H9 (cell line): ENCODE data around the gene FNDC3B. TPM values are rescaled to one million over a fixed set of nuclear protein-coding genes. Genes with fewer than 3 reads are reported as not detected.
"Not testable (repeated sequence)": the region's sequence is repeated elsewhere in the genome, so short reads cannot be mapped to it uniquely, and the experiment has no call there.

ENCODE experiments used
- DNase-seq: peaks from one replicate; pipeline ENCODE4 v3.0.0-alpha.2; 2017
- H2AFZ ChIP-seq: one replicate; pipeline ENCODE4 v1.6.1; 2013; ENCODE audit warnings: mild to moderate bottlenecking, low read length, control low read depth, moderate library complexity
- H2AK5ac ChIP-seq: 2 replicates; pipeline ENCODE4 v1.6.1; 2013; ENCODE audit warnings: low read length, control low read depth, mixed read lengths; ENCODE audit not compliant: insufficient read length
- H2BK120ac ChIP-seq: one replicate; pipeline ENCODE4 v1.6.1; 2013; ENCODE audit warnings: low read depth, mild to moderate bottlenecking, low read length, control low read depth, inconsistent platforms; ENCODE audit not compliant: poor library complexity, severe bottlenecking
- H2BK12ac ChIP-seq: 2 replicates; pipeline ENCODE4 v1.6.1; 2013; ENCODE audit warnings: low read length, control low read depth, mixed read lengths, low read depth; ENCODE audit not compliant: insufficient read length
- H2BK15ac ChIP-seq: 2 replicates; pipeline ENCODE4 v1.6.1; 2013; ENCODE audit warnings: low read depth, low read length, control low read depth
- H2BK20ac ChIP-seq: one replicate; pipeline ENCODE4 v1.6.1; 2013; ENCODE audit warnings: low read depth, mild to moderate bottlenecking, low read length, control low read depth, inconsistent platforms; ENCODE audit not compliant: poor library complexity, severe bottlenecking
- H2BK5ac ChIP-seq: 2 replicates; pipeline ENCODE4 v1.6.1; 2013; ENCODE audit warnings: low read length, control low read depth, mixed read lengths; ENCODE audit not compliant: insufficient read length
- H3K14ac ChIP-seq: 2 replicates; pipeline ENCODE4 v1.6.1; 2013; ENCODE audit warnings: low read length, control low read depth; ENCODE audit not compliant: insufficient read depth
- H3K18ac ChIP-seq: 2 replicates; pipeline ENCODE4 v1.6.1; 2013; ENCODE audit warnings: low read depth, mild to moderate bottlenecking, mixed read lengths, low read length, control low read depth; ENCODE audit not compliant: insufficient read length
- H3K23ac ChIP-seq: 2 replicates; pipeline ENCODE4 v1.6.1; 2013; ENCODE audit warnings: low read length, control low read depth, mixed read lengths, low read depth; ENCODE audit not compliant: insufficient read length
- H3K23me2 ChIP-seq: 2 replicates; pipeline ENCODE4 v1.6.1; 2013; ENCODE audit warnings: low read depth, mild to moderate bottlenecking, mixed read lengths, low read length, control low read depth; ENCODE audit not compliant: insufficient read length, poor library complexity, severe bottlenecking
- H3K27ac ChIP-seq: 2 replicates; pipeline ENCODE4 v1.5.1; 2013; ENCODE audit warnings: low read length, control low read depth, mixed read lengths, low read depth; ENCODE audit not compliant: insufficient read length
- H3K27me3 ChIP-seq: 2 replicates; pipeline ENCODE4 v1.6.1; 2013; ENCODE audit warnings: low read length, control low read depth, inconsistent platforms; ENCODE audit not compliant: insufficient read depth
- H3K4ac ChIP-seq: 2 replicates; pipeline ENCODE4 v1.6.1; 2013; ENCODE audit warnings: low read depth, mild to moderate bottlenecking, control low read depth, inconsistent platforms, low read length, moderate library complexity
- H3K4me1 ChIP-seq: 2 replicates; pipeline ENCODE4 v1.6.1; 2013; ENCODE audit warnings: low read length, control low read depth, inconsistent platforms; ENCODE audit not compliant: insufficient read depth
- H3K4me2 ChIP-seq: 2 replicates; pipeline ENCODE4 v1.6.1; 2013; ENCODE audit warnings: low read length, control low read depth, mixed read lengths; ENCODE audit not compliant: insufficient read length, insufficient read depth
- H3K56ac ChIP-seq: 2 replicates; pipeline ENCODE4 v1.6.1; 2013; ENCODE audit warnings: low read depth, mild to moderate bottlenecking, mixed read lengths, low read length, control low read depth; ENCODE audit not compliant: insufficient read length
- H3K79me1 ChIP-seq: 2 replicates; pipeline ENCODE4 v1.6.1; 2013; ENCODE audit warnings: low read depth, mild to moderate bottlenecking, moderate library complexity, low read length, control low read depth, inconsistent platforms; ENCODE audit not compliant: insufficient read depth, poor library complexity, severe bottlenecking
- H3K79me2 ChIP-seq: 2 replicates; pipeline ENCODE4 v1.6.1; 2013; ENCODE audit warnings: low read length, control low read depth, inconsistent platforms; ENCODE audit not compliant: insufficient read depth
- H3K9ac ChIP-seq: 2 replicates; pipeline ENCODE4 v1.6.1; 2013; ENCODE audit warnings: low read length, control low read depth, mixed read lengths; ENCODE audit not compliant: insufficient read length; ENCODE audit errors: extremely low read depth
- H3K9me3 ChIP-seq: one replicate; pipeline ENCODE4 v1.6.1; 2013; ENCODE audit warnings: low read depth, low read length, inconsistent platforms; ENCODE audit not compliant: control insufficient read depth
- H3T11ph ChIP-seq: one replicate; pipeline ENCODE4 v1.6.1; 2013; ENCODE audit warnings: mild to moderate bottlenecking, low read length, control low read depth, inconsistent platforms
- H4K20me1 ChIP-seq: one replicate; pipeline ENCODE4 v1.6.1; 2013; ENCODE audit not compliant: control insufficient read depth, insufficient read length, insufficient read depth
- H4K5ac ChIP-seq: 2 replicates; pipeline ENCODE4 v1.6.1; 2013; ENCODE audit warnings: low read depth, mild to moderate bottlenecking, mixed read lengths, low read length, control low read depth; ENCODE audit not compliant: insufficient read length
- H4K8ac ChIP-seq: replicated peaks from 2 replicates; pipeline ENCODE4 v1.6.1; 2013; ENCODE audit warnings: low read length, control low read depth, mixed read lengths, low read depth; ENCODE audit not compliant: insufficient read length
- H4K91ac ChIP-seq: 2 replicates; pipeline ENCODE4 v1.6.1; 2013; ENCODE audit warnings: low read depth, mild to moderate bottlenecking, moderate library complexity, mixed read lengths, low read length, control low read depth; ENCODE audit not compliant: insufficient read length
- H3K27ac Mint-ChIP-seq, 3 experiments: 2 replicates in 2 of 3; 3 replicates in 1 of 3; pipeline ENCODE4 v1.8.0; 2020 to 2021; ENCODE audit warnings: mixed read lengths in 3 of 3, mild to moderate bottlenecking in 1 of 3, moderate library complexity in 1 of 3
- H3K27me3 Mint-ChIP-seq: 2 replicates; pipeline ENCODE4 v1.8.0; 2021; ENCODE audit warnings: low read depth, mild to moderate bottlenecking, moderate library complexity, mixed read lengths
- H3K36me3 Mint-ChIP-seq, 3 experiments: 2 replicates in 2 of 3; 3 replicates in 1 of 3; pipeline ENCODE4 v1.8.0; 2020 to 2021; ENCODE audit warnings: low read depth in 3 of 3, mixed read lengths in 3 of 3; ENCODE audit not compliant: insufficient read depth in 1 of 3
- H3K4me1 Mint-ChIP-seq, 2 experiments: 2 replicates each; pipeline ENCODE4 v1.8.0; 2020; ENCODE audit warnings: mixed read lengths in 2 of 2
- H3K4me3 Mint-ChIP-seq, 2 experiments: 2 replicates in 1 of 2; 3 replicates in 1 of 2; pipeline ENCODE4 v1.8.0; 2020 to 2021; ENCODE audit warnings: mild to moderate bottlenecking in 2 of 2, mixed read lengths in 2 of 2, moderate library complexity in 1 of 2
- H3K9me3 Mint-ChIP-seq, 2 experiments: 2 replicates in 1 of 2; 3 replicates in 1 of 2; pipeline ENCODE4 v1.8.0; 2020; ENCODE audit warnings: mild to moderate bottlenecking in 2 of 2, mixed read lengths in 2 of 2, moderate library complexity in 1 of 2
- CTCF ChIP-seq: fragments of 200-600 bp; sonication (generic); conservative IDR thresholded peaks from 3 replicates; pipeline ENCODE4 v1.8.0; 2021; ENCODE audit warnings: antibody characterized with exemption, mild to moderate bottlenecking
- WGBS: extraction: QIAGEN DNeasy Blood & Tissue Kit; methylation state at CpG from one replicate; pipeline ENCODE4 v1.1.7; 2013; ENCODE audit warnings: missing lambda C conversion rate, low lambda C conversion rate, mixed read lengths; ENCODE audit not compliant: insufficient read length; ENCODE audit errors: extremely low coverage; 5-methylcytosine and 5-hydroxymethylcytosine counted together
- total RNA-seq: library from RNA; stranded (reverse); gene quantifications from 2 replicates; pipeline ENCODE4 v1.2.1, GENCODE V29; 2021

The FNDC3B gene
- total RNA-seq, 1 experiment from 2014 or later: 43.8 TPM

- no peak overlapping the region for H3K4me2 ChIP-seq
- Mint-ChIP-seq H3K4me3 (no peak overlapping the region), H3K27me3 (no peaks in the 10 kb centered on the region), H3K4me1 (no peaks in the 10 kb centered on the region), H3K27ac (no peak overlapping the region), H3K9me3 (peaks cover 0 to 2% of the 10 kb centered on the region in 2 experiments; a peak in 4 of 5 replicates), H3K36me3 (peaks cover 1 to 12% (median 7%) of the 10 kb centered on the region in 3 experiments; a peak in 5 of 7 replicates)
- no peak overlapping the region for H3T11ph ChIP-seq
- no peaks in the 10 kb centered on the region for H4K20me1 ChIP-seq
- no peak overlapping the region for H2BK5ac ChIP-seq
- no peak overlapping the region for H3K56ac ChIP-seq
- H2BK12ac ChIP-seq: no peak overlapping the region
- H3K14ac ChIP-seq: no peak overlapping the region
- H3K23ac ChIP-seq: no peak overlapping the region
- WGBS: no CpG with 5 or more reads among the region's 2 CpGs
- no peak overlapping the region for H2BK20ac ChIP-seq
- H3K9me3 ChIP-seq: no peaks in the 10 kb centered on the region
- H3K18ac ChIP-seq: no peak overlapping the region
- no peak overlapping the region for H2AK5ac ChIP-seq
- H3K79me2 ChIP-seq: no peaks in the 10 kb centered on the region
- no peak for TF ChIP-seq CTCF
- no peak overlapping the region for H3K4ac ChIP-seq
- no peak for DNase-seq
- H3K79me1 ChIP-seq: no peaks in the 10 kb centered on the region
- H2AFZ ChIP-seq: no peak overlapping the region
- H2BK120ac ChIP-seq: no peak overlapping the region
- H3K27me3 ChIP-seq: no peaks in the 10 kb centered on the region
- H4K8ac ChIP-seq: no peak overlapping the region
- H3K23me2 ChIP-seq: no peaks in the 10 kb centered on the region
- H3K9ac ChIP-seq: no peak overlapping the region
- no peak overlapping the region for H3K27ac ChIP-seq
- H4K91ac ChIP-seq: no peak overlapping the region
- H4K5ac ChIP-seq: no peak overlapping the region
- H3K4me1 ChIP-seq: no peaks in the 10 kb centered on the region
- no peak overlapping the region for H2BK15ac ChIP-seq
These were observed 43.1 kb upstream of the FNDC3B start for GRCh38 chr3:171996178-171996817.

- not testable (repeated sequence) for H2BK5ac ChIP-seq, H3K14ac ChIP-seq, H4K20me1 ChIP-seq, H3K9me3 ChIP-seq, H3K27me3 Mint-ChIP-seq, H2BK15ac ChIP-seq, H3K18ac ChIP-seq, H3K23ac ChIP-seq, DNase-seq, H3K79me1 ChIP-seq, H4K5ac ChIP-seq, H4K8ac ChIP-seq, H2BK12ac ChIP-seq, H3K27ac ChIP-seq, H3K9me3 Mint-ChIP-seq, H2BK120ac ChIP-seq, H3K9ac ChIP-seq, H2AK5ac ChIP-seq, H3K4me1 ChIP-seq, H3K27ac Mint-ChIP-seq, H3K79me2 ChIP-seq, H3K23me2 ChIP-seq, H3K4me2 ChIP-seq, H3T11ph ChIP-seq, H4K91ac ChIP-seq, H2AFZ ChIP-seq, H2BK20ac ChIP-seq, H3K27me3 ChIP-seq, H3K4ac ChIP-seq, H3K4me3 Mint-ChIP-seq, H3K4me1 Mint-ChIP-seq, H3K56ac ChIP-seq
- WGBS: no CpG with 5 or more reads among the region's 24 CpGs
- peaks cover 1 to 17% (median 7%) of the 10 kb centered on the region in 3 experiments; a peak in 6 of 7 replicates for H3K36me3 Mint-ChIP-seq
These were observed 40.6 kb upstream of the FNDC3B start for GRCh38 chr3:171998731-171999130.
